Stimulated activated CD8-positive, alpha-beta memory T cell treated with anti-CD3 and anti-CD28 coated beads, Interleukin-4, amount 100 ng/mL, for 4 hours (primary cell): Measurements from ENCODE around the gene PARVB.

Experiments used
- DNase-seq, 2 donors: peaks; one replicate each; pipeline ENCODE4 v3.0.0-alpha.2; 2020; ENCODE audit warnings: low read depth in 2 of 2, low spot score in 1 of 2

The PARVB gene

DNA sequence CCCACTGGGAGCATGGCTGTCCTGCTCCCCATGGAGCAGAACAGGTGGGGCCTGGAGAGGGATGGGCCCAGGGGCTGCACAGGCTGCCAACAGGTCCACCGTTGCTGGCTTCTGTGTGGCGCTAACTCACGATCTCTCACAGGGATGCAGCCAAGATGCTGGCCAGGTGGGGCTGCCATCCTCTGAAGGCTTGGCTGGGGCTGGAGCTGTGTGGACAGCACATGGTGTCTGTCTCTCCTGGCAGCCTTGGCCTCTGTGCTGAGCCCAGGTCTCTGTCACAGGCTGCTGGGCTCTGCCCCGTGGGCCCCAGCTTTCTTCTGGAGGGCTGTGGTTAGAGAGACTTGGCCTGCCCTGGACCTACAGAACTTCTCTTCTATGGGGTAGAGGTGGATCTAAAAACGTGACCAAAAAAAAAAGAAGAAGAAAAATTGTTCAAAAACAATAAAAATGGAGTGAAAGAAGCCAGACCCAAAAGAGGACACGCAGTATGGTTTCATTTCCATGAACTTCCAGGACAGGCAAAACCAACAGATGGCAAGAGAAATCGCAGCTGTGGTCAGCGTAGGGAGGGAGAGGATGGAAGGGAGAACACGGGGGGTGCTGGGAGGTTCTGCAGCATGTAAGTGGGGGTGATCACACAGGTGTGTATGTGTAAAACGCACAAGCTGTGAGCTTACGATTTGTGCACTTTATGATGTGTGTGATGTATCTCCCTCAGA, 168.9 kb downstream of the PARVB start:
- DNase-seq: no peak

DNA sequence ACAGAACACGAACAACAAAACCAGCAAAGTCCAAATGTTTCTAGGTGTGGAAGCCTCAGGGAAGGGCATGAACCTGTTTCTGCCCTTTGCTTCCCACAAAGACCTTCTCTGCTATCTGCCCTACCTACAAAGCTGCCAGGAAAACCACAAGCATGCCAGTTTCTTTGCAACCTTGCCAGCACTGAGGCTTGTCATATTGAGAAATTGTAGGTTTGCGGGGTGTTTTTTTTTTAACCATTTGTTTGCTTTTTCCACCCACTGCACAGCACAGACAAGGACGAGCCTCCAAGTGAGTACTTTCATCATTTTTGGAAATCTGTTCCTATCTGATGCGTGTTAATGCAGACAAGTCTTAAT, 169.4 kb downstream of the PARVB start:
- DNase-seq: no peak

DNA sequence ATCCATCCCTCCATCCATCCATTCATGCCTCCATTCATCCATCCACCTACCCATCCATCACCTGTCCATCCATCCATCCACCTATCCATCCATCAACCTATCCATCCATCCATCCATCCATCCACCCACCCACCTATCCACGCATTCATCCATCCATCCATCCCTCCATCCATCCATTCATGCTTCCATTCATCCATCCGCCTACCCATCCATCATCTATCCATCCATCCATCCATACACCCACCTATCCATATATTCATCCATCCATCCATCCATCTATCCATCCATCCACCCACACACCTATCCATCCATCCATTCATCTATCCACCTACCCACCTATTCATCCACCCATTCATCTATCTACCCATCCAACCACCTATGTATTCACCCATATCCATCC, 170.5 kb downstream of the PARVB start:
- DNase-seq: no peak

GRCh38 chr22:44195189-44195871, 171.2 kb downstream of the PARVB start:
- no peak for DNase-seq

GRCh38 chr22:44196241-44196640, 172.1 kb downstream of the PARVB start:
- no peak for DNase-seq

- no peak for DNase-seq
Measured at GRCh38 chr22:44196731-44197131, 172.6 kb downstream of the PARVB start.

DNA sequence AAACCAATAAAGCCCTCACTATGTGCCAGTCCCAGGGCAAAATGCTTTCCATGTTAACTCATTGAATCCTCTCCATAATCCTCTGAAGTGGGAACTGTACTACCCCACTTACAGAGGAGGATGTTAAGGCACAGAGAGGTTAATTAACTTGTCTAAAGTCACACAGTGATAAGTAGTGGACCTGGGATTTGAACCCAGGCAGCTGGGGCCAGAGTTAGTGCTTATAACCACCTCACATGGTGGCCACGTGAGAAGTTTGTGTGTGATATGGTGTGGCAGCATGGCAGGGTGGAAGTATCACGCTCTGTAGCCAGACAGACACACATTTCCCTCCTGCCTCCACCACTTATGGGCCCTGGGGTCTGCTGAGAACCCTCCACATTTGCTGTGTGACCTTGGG, 173.2 kb downstream of the PARVB start:
- DNase-seq: no peak

DNA sequence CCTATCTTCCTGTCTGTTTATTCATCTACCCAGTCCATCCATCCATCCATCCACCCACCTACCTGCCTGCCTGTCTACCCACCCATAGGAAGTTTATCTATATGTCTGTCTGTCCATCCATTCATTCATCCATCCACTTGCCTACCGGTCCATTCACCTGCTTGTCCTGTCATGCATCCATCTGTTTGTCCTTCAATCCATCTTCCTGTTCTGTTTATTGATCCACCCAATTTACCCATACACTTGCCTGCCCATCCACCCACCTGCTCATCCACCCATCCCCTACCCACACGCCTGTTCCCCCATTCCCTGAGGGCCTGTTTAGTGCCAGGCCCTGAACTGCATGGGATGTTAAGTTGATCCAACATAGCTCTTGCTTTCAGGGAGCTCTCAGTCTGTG, 175.1 kb downstream of the PARVB start:
- DNase-seq: no peak

- DNase-seq: no peak
Measured at GRCh38 chr22:44199866-44200265, 175.8 kb downstream of the PARVB start.

GRCh38 chr22:44200451-44200850, 176.3 kb downstream of the PARVB start:
- no peak for DNase-seq

GRCh38 chr22:44200855-44201550, 176.9 kb downstream of the PARVB start:
- no peak for DNase-seq

DNA sequence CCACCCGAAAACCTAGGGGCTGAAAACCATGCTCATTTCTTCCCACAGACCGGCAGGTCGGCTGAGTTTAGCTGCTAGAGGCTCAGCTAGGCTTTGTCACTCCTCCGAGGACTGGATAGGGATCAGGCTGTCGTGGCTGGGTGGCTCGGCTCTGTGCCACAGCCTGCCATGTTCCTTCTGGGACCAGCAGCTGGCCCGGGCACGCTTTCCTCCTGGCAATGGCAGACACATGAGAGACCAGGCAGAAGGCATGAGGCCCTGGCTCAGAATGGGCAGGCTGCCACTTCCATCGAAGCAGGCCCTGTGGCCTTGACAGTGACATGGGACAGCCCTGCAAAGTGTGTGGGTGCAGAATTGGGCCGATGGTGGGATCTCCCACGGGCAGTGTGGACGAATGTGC, 177.6 kb downstream of the PARVB start:
- DNase-seq: no peak

- DNase-seq: no peak
Measured at GRCh38 chr22:44202261-44202789, 178.2 kb downstream of the PARVB start.

GRCh38 chr22:44203203-44203602, 179.1 kb downstream of the PARVB start:
- DNase-seq: no peak

- no peak for DNase-seq
Measured at GRCh38 chr22:44204739-44205515, 180.8 kb downstream of the PARVB start.

GRCh38 chr22:44205516-44206329, 181.6 kb downstream of the PARVB start:
- no peak for DNase-seq

- DNase-seq: no peak
Measured at GRCh38 chr22:44206330-44206645, 182.2 kb downstream of the PARVB start.

- no peak for DNase-seq
Measured at GRCh38 chr22:44206696-44207095, 182.6 kb downstream of the PARVB start.

DNA sequence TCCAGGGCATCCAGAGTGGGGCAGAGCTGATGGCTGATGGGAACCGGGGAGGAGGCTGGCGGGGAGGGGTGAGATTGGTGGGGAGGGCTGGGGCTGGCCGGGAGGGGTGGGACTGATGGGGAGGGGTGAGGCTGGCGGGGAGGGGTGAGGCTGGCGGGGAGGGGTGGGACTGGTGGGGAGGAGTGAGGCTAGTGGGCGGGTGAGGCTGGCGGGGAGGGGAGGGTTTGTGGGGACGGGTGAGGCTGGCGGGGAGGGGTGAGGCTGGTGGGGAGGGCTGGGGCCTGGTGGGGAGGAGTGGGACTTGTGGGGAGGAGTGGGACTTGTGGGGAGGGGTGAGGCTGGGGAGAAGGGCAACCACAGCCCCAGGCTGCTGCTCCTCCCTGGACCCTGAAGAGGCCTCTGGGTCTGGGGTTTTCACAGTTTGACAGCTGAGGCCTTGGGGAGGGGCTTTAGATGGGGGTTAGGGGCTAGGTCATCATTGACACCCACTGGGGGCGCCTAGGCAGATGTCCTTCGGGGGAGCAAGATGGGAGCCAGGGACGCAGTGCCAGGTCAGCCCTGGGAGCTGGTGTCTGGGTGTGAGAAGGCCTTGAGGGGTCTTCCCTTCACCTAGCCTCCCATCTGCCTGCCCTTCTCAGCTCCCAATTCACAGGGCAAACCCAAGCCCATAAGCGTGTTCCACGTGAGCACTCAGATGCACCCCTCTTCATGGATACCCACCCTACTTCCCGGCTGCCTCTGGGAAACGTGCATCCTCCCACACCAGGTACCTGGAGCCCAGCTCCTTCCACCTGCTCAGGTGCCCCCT, 183.3 kb downstream of the PARVB start:
- DNase-seq: no peak

DNA sequence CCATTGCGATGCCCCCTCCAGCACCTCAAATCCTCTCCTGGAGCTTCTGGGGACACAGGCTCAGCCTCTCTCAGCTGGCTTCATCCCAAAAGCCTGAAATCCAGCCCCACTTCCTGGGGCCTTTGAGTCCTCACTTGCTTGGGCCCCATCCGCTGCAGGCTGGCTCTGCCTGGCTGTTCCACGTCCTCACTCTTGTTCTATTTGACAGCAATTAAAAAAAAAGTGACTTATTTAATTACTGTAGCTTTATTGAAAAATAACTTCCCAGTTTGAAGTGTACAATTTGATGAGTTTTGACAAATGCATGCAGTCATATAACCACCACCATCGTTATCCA, 183.8 kb downstream of the PARVB start:
- DNase-seq: no peak
